Measurements from ENCODE around the gene ABCA3. TPM values are rescaled to one million over a fixed set of nuclear protein-coding genes. Genes with fewer than 3 reads are reported as not detected.
"Not testable (repeated sequence)": the region's sequence is repeated elsewhere in the genome, so short reads cannot be mapped to it uniquely, and the experiment has no call there.

The ABCA3 gene
- polyA plus RNA-seq, 6 donors from 2014 or later, result 0.54 to 1.8 (median 0.98) TPM; not detected in 1

GRCh38 chr16:2258530-2258929, 82.0 kb downstream of the ABCA3 start:
- H3K9me3 Mint-ChIP-seq, H3K27ac Mint-ChIP-seq, H3K27me3 Mint-ChIP-seq: not testable (repeated sequence)

GRCh38 chr16:2257726-2258125, 82.8 kb downstream of the ABCA3 start:
- no peaks in the 10 kb centered on the region for H3K9me3 Mint-ChIP-seq
- peaks cover 5 to 15% (median 6%) of the 10 kb centered on the region in 3 donors for H3K4me1 Mint-ChIP-seq
- peaks cover 10 to 24% of the 10 kb centered on the region in 2 donors for H3K36me3 Mint-ChIP-seq
- ATAC-seq (ENCODE audit: low read depth in 2 of 2), result no peak
- no peak for DNase-seq
- no peak overlapping the region for H3K4me3 Mint-ChIP-seq
- H3K27ac Mint-ChIP-seq, result peak overlapping the region in 1 of 6 donors; percentile 59
- H3K27me3 Mint-ChIP-seq, result no peaks in the 10 kb centered on the region

More at GRCh38 chr16:2258530-2258929, 82.0 kb downstream of the ABCA3 start:
- Mint-ChIP-seq H3K4me1 (peaks cover 5 to 11% (median 6%) of the 10 kb centered on the region in 3 donors), H3K36me3 (peaks cover 10 to 17% of the 10 kb centered on the region in 2 donors)
- H3K4me3 Mint-ChIP-seq; DNase-seq; ATAC-seq (ENCODE audit: low read depth in 2 of 2): not testable (repeated sequence)

GRCh38 chr16:2256531-2257140, 83.9 kb downstream of the ABCA3 start:
- Mint-ChIP-seq H3K4me1 (peaks cover 5 to 22% (median 6%) of the 10 kb centered on the region in 3 donors), H3K36me3 (peaks cover 10 to 19% of the 10 kb centered on the region in 2 donors), H3K27ac (peak overlapping the region in 3 of 6 donors; percentile 26 to 79 (median 43)), H3K9me3 (no peaks in the 10 kb centered on the region), H3K27me3 (no peaks in the 10 kb centered on the region), H3K4me3 (peak overlapping the region in 1 of 8 donors; percentile 42)
- DNase-seq (no peak), ATAC-seq (ENCODE audit: low read depth in 2 of 2) (no peak)

GRCh38 chr16:2253293-2253692, 87.2 kb downstream of the ABCA3 start:
- peak overlapping the region in 4 of 8 donors; percentile 39 to 89 (median 72) for H3K4me3 Mint-ChIP-seq
- no peak for ATAC-seq (ENCODE audit: low read depth in 2 of 2)
- no peaks in the 10 kb centered on the region for H3K27me3 Mint-ChIP-seq

GRCh38 chr16:2252806-2253148, 87.8 kb downstream of the ABCA3 start:
- no peaks in the 10 kb centered on the region for H3K9me3 Mint-ChIP-seq
- H3K4me1 Mint-ChIP-seq, result peaks cover 5 to 30% (median 6%) of the 10 kb centered on the region in 3 donors
- H3K4me3 Mint-ChIP-seq, result peak overlapping the region in 6 of 8 donors; percentile 9 to 89 (median 51)
- no peaks in the 10 kb centered on the region for H3K27me3 Mint-ChIP-seq
- peak overlapping the region; percentile 24 to 91 (median 86) for H3K27ac Mint-ChIP-seq
- ATAC-seq (ENCODE audit: low read depth in 2 of 2) (no peak), DNase-seq (no peak)
- H3K36me3 Mint-ChIP-seq, result peaks cover 10 to 14% of the 10 kb centered on the region in 2 donors

More at GRCh38 chr16:2253293-2253692, 87.2 kb downstream of the ABCA3 start:
- no peak for DNase-seq
- Mint-ChIP-seq H3K36me3 (peaks cover 10 to 14% of the 10 kb centered on the region in 2 donors), H3K27ac (peak overlapping the region in 4 of 6 donors; percentile 59 to 91 (median 86)), H3K4me1 (peaks cover 5 to 31% (median 6%) of the 10 kb centered on the region in 3 donors), H3K9me3 (no peaks in the 10 kb centered on the region)

- ATAC-seq (ENCODE audit: low read depth in 2 of 2) (peak; percentile 83 to 85), DNase-seq (peak; percentile 85)
- peaks cover 0 to 27% (median under 1%) of the 10 kb centered on the region in 3 donors for H3K4me1 Mint-ChIP-seq
- H3K4me3 Mint-ChIP-seq, result peak within 1 kb of the TSS; percentile 83 to 94 (median 90)
- H3K27ac Mint-ChIP-seq, result peak within 1 kb of the TSS; percentile 90 to 98 (median 93)
- peaks cover 5 to 9% of the 10 kb centered on the region in 2 donors for H3K36me3 Mint-ChIP-seq
- H3K9me3 Mint-ChIP-seq, result no peaks in the 10 kb centered on the region
- H3K27me3 Mint-ChIP-seq, result no peaks in the 10 kb centered on the region
Measured at GRCh38 chr16:2251296-2252111, 89.0 kb downstream of the ABCA3 start, which contains the start of gene ECI1. Gene ECI1 (minus strand): TSS chr16:2251587. CDS start chr16:2251566, 21 bp downstream.

- H3K9me3 Mint-ChIP-seq, result no peaks in the 10 kb centered on the region
- H3K27ac Mint-ChIP-seq, result peak overlapping the region; percentile 67 to 98 (median 92)
- peak overlapping the region; percentile 83 to 94 (median 90) for H3K4me3 Mint-ChIP-seq
- H3K27me3 Mint-ChIP-seq, result no peaks in the 10 kb centered on the region
- DNase-seq (no peak), ATAC-seq (ENCODE audit: low read depth in 2 of 2) (peak in 1 of 2 donors; percentile 23)
- H3K36me3 Mint-ChIP-seq, result peaks cover 0 to 7% of the 10 kb centered on the region in 2 donors
- peaks cover 0 to 26% (median 0%) of the 10 kb centered on the region in 3 donors for H3K4me1 Mint-ChIP-seq
Measured at GRCh38 chr16:2250652-2251295, 89.8 kb downstream of the ABCA3 start.

- Mint-ChIP-seq H3K4me1 (peaks cover 0 to 9% (median 0%) of the 10 kb centered on the region in 3 donors), H3K27me3 (no peaks in the 10 kb centered on the region), H3K9me3 (no peaks in the 10 kb centered on the region), H3K36me3 (no peaks in the 10 kb centered on the region), H3K27ac (no peak overlapping the region), H3K4me3 (no peak overlapping the region)
- DNase-seq (no peak), ATAC-seq (ENCODE audit: low read depth in 2 of 2) (no peak)
Measured at GRCh38 chr16:2246301-2246885, 94.1 kb downstream of the ABCA3 start.

- Mint-ChIP-seq H3K9me3 (no peaks in the 10 kb centered on the region), H3K36me3 (no peaks in the 10 kb centered on the region), H3K27me3 (no peaks in the 10 kb centered on the region), H3K4me3 (peak overlapping the region in 1 of 8 donors; percentile 35), H3K4me1 (peaks cover 0 to 2% (median 0%) of the 10 kb centered on the region in 3 donors), H3K27ac (peak overlapping the region in 1 of 6 donors; percentile 11)
- DNase-seq, result no peak
- ATAC-seq (ENCODE audit: low read depth in 2 of 2), result no peak
Measured at GRCh38 chr16:2244926-2245795, 95.4 kb downstream of the ABCA3 start.

- Mint-ChIP-seq H3K27ac (no peak overlapping the region), H3K36me3 (no peaks in the 10 kb centered on the region), H3K27me3 (no peaks in the 10 kb centered on the region), H3K4me3 (no peak overlapping the region), H3K4me1 (no peaks in the 10 kb centered on the region), H3K9me3 (no peaks in the 10 kb centered on the region)
- no peak for DNase-seq
- ATAC-seq (ENCODE audit: low read depth in 2 of 2), result no peak
Measured at GRCh38 chr16:2244301-2244700, 96.2 kb downstream of the ABCA3 start.

GRCh38 chr16:2243781-2244180, 96.7 kb downstream of the ABCA3 start:
- Mint-ChIP-seq H3K27ac (no peak overlapping the region), H3K36me3 (no peaks in the 10 kb centered on the region), H3K9me3 (no peaks in the 10 kb centered on the region), H3K4me1 (no peaks in the 10 kb centered on the region), H3K4me3 (no peak overlapping the region), H3K27me3 (no peaks in the 10 kb centered on the region)
- DNase-seq (no peak), ATAC-seq (ENCODE audit: low read depth in 2 of 2) (no peak)

GRCh38 chr16:2243031-2243528, 97.4 kb downstream of the ABCA3 start:
- Mint-ChIP-seq H3K36me3 (no peaks in the 10 kb centered on the region), H3K9me3 (no peaks in the 10 kb centered on the region), H3K27me3 (no peaks in the 10 kb centered on the region), H3K4me3 (no peak overlapping the region), H3K4me1 (no peaks in the 10 kb centered on the region), H3K27ac (no peak overlapping the region)
- DNase-seq, result no peak
- ATAC-seq (ENCODE audit: low read depth in 2 of 2), result no peak

Measured in naive B cell (primary cell).